ENCODE results near the gene NTNG2. TPM values are rescaled to one million over a fixed set of nuclear protein-coding genes. Genes with fewer than 3 reads are reported as not detected.

The NTNG2 gene
- total RNA-seq, 2 experiments from 2014 or later: 2.2 to 2.4 TPM

GRCh38 chr9:132239518-132239917 is 77.7 kb downstream of the NTNG2 start:
- ChIA-PET POLR2A (interaction anchor here (1.3 kb wide), 1 partner anchor 67 kb away, joined by 3 read pairs; no protein-coding TSS in a partner anchor), CTCF (interaction anchor here (0.9 to 9.9 kb wide), 7 partner anchors 12 to 481 kb away, joined by 3 to 193 read pairs (median 9); partner anchors contain the start of gene NTNG2)
- DNase-seq (no peak), ATAC-seq (no peak)
- no peaks in the 10 kb centered on the region for H3K36me3 Mint-ChIP-seq (ENCODE audit: low read depth)
- H3K4me1 Mint-ChIP-seq (ENCODE audit: low read depth): peaks cover 7% of the 10 kb centered on the region
- H3K4me3 Mint-ChIP-seq: no peak overlapping the region
- H3K27me3 Mint-ChIP-seq: no peaks in the 10 kb centered on the region
- intact Hi-C loops (cut with micrococcal nuclease): loop anchor here (5.0 kb wide), 1 partner anchor 67 kb away; no protein-coding TSS in a partner anchor
- H3K9me3 Mint-ChIP-seq: no peaks in the 10 kb centered on the region
- TF ChIP-seq CTCF (IDR thresholded peaks at IDR 0.05): no peak
- H3K27ac Mint-ChIP-seq: no peak overlapping the region

- ChIA-PET CTCF (interaction anchor here (0.9 to 9.9 kb wide), 8 partner anchors 12 to 482 kb away, joined by 3 to 193 read pairs (median 7); partner anchors contain the start of gene NTNG2), POLR2A (interaction anchor here (0.7 to 1.3 kb wide), 3 partner anchors 67 to 430 kb away, joined by 3 read pairs; partner anchors contain the start of genes DDX31 and GTF3C4)
- Mint-ChIP-seq H3K9me3 (no peaks in the 10 kb centered on the region), H3K27me3 (peaks cover 1% of the 10 kb centered on the region), H3K4me1 (ENCODE audit: low read depth) (peaks cover 7% of the 10 kb centered on the region), H3K36me3 (ENCODE audit: low read depth) (no peaks in the 10 kb centered on the region), H3K27ac (no peak overlapping the region), H3K4me3 (no peak overlapping the region)
- peak; percentile 30 for DNase-seq
- TF ChIP-seq CTCF (IDR thresholded peaks at IDR 0.05): no peak
- ATAC-seq: no peak
- intact Hi-C loops (cut with micrococcal nuclease): loop anchor here (5.0 kb wide), 2 partner anchors 68 to 483 kb away; no protein-coding TSS in a partner anchor
These were observed 78.4 kb downstream of the NTNG2 start for GRCh38 chr9:132239999-132240840.

GRCh38 chr9:132240841-132241482 is 79.1 kb downstream of the NTNG2 start:
- H3K4me1 Mint-ChIP-seq (ENCODE audit: low read depth): peaks cover 7% of the 10 kb centered on the region
- no peaks in the 10 kb centered on the region for H3K9me3 Mint-ChIP-seq
- ATAC-seq (peak; percentile 94), DNase-seq (peak; percentile 100)
- intact Hi-C loops (cut with micrococcal nuclease): loop anchor here (5.0 kb wide), 1 partner anchor 484 kb away; no protein-coding TSS in a partner anchor
- ChIA-PET CTCF (interaction anchor here (0.7 to 9.9 kb wide), 11 partner anchors 11 to 484 kb away, joined by 3 to 193 read pairs (median 5); partner anchors contain the start of gene NTNG2), POLR2A (interaction anchor here (0.7 to 1.2 kb wide), 4 partner anchors 10 to 429 kb away, joined by 3 to 5 read pairs (median 3); partner anchors contain the start of genes DDX31 and GTF3C4)
- H3K4me3 Mint-ChIP-seq: peak overlapping the region; percentile 81
- peaks cover 3% of the 10 kb centered on the region for H3K27me3 Mint-ChIP-seq
- H3K27ac Mint-ChIP-seq: peak overlapping the region; percentile 78
- no peak for TF ChIP-seq CTCF (IDR thresholded peaks at IDR 0.05)
- H3K36me3 Mint-ChIP-seq (ENCODE audit: low read depth): no peaks in the 10 kb centered on the region

GRCh38 chr9:132241483-132241839 is 79.6 kb downstream of the NTNG2 start:
- TF ChIP-seq CTCF (IDR thresholded peaks at IDR 0.05): no peak
- peaks cover 3% of the 10 kb centered on the region for H3K27me3 Mint-ChIP-seq
- no peak for ATAC-seq
- intact Hi-C loops (cut with micrococcal nuclease): loop anchor here (5.0 kb wide), 1 partner anchor 484 kb away; no protein-coding TSS in a partner anchor
- no peaks in the 10 kb centered on the region for H3K9me3 Mint-ChIP-seq
- no peaks in the 10 kb centered on the region for H3K36me3 Mint-ChIP-seq (ENCODE audit: low read depth)
- POLR2A ChIA-PET: interaction anchor here (0.8 to 1.2 kb wide), 2 partner anchors 9 to 19 kb away, joined by 3 to 5 read pairs; no protein-coding TSS in a partner anchor
- H3K4me1 Mint-ChIP-seq (ENCODE audit: low read depth): peaks cover 7% of the 10 kb centered on the region
- H3K27ac Mint-ChIP-seq: peak overlapping the region; percentile 78
- peak overlapping the region; percentile 81 for H3K4me3 Mint-ChIP-seq
- CTCF ChIA-PET: interaction anchor here (0.7 to 9.9 kb wide), 10 partner anchors 10 to 485 kb away, joined by 3 to 193 read pairs (median 4); partner anchors contain the start of gene NTNG2
- no peak for DNase-seq
